ENCODE measurements around the gene SLC16A12.
"Not testable (repeated sequence)": the region's sequence is repeated elsewhere in the genome, so short reads cannot be mapped to it uniquely, and the experiment has no call there.

The SLC16A12 gene

DNA sequence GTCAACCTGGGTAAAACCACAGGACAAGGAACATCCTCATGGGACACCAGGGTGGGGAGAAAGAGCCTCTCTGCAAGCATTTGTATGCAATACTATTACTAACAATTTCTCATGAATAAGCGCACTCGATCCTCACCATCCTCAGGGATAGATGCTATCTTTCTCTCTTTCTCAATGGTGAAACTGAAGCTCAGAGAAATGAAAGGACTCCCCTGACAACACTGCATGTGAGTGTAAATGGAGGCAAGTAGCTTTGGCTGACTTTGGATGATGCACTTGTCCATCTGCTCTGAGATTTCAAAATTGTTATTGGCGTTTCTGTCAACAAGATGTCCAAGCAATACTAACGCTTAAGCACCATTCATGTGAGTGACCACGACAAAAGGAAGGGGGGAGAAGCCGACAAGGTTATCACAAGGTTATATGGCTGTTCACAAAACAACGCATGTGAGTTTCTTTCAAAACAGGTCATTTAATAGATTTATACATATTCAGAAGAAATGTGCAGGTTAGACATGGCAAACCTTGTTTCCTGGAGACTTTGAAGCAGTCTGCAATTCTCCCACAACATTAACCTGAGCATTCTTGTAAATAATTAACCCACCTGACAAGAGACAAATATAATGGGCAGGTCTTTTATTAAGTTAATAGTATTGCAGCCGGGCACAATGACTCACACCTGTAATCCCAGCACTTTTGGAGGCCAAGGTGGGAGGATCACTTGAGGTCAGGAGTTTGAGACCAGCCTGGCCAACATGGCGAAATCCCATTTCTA is 67.0 kb downstream of the SLC16A12 start:
- DNase-seq, result no peak

- DNase-seq, result no peak
Measured at GRCh38 chr10:89466599-89467035, 68.8 kb downstream of the SLC16A12 start.

DNA sequence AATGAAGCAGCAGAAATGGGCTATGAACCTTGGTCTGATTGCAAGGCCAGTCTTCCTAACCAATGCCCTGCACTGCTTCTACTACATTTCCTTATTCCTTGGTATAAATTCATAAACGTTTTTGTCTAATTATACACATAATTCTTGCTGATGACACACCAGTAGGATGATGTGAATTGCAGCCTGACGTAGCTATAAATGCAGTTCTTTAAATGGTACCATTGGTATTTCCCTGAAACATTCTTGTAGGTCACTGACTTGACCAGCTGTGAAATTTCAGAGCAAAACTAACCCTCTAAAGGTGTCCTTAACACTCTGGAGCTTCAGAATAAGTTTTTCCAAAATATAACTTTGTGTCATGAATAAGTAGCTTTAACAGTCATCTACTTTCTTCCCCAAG is 70.2 kb downstream of the SLC16A12 start:
- DNase-seq, result no peak

DNA sequence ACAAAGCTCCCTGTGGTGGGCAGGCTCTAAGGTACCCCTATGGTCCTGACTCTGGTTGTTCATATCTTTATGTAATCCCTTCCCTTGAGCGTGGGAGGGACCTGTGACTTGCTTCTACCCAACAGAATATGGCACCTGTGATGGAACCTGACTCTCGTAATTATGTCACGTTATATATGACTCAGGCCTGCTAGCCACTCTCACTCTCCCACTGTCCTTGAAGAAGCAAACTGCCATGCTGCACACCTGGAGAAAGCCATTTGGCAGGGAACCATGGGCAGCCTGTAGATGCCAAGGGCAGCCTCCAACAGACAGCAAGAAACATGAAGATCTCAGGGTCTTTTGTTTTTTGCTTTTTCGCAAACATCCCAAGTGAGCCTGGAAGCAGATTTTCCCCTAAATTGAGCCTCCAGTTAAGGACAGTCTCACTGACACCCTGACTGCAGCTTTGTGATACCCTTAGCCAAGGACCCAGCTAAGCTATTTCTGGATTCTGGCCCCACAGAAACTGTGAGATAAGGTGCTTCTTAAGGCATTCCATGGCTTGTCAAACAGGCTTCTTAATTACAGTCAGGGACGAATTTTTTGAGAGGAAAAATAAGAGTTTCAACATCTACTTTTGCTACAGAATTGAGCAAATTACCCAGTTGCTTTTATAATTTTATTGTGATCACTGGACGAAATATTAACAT is 71.4 kb downstream of the SLC16A12 start:
- DNase-seq, result no peak

DNA sequence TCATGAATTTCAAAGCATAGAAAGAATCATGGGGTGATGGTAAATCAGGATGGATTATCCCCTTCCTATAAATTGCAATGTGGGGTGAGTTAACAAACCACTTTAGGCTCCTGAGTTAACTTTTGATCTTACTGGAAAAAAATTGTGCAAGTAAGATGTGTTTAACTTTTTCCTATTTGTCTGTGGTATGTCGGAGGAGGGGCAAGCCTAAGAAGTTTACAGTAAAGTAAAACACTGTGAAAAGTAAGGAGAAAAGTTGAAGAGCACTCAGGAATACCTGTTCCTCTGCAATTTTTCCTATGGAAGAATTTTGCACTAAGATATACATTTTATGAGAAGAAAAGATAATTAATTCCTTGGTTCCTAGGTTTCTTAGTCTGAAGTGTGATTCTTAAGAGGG is 76.6 kb downstream of the SLC16A12 start:
- DNase-seq, result no peak

- no peak for DNase-seq
Measured at GRCh38 chr10:89458291-89458690, 77.1 kb downstream of the SLC16A12 start.

DNA sequence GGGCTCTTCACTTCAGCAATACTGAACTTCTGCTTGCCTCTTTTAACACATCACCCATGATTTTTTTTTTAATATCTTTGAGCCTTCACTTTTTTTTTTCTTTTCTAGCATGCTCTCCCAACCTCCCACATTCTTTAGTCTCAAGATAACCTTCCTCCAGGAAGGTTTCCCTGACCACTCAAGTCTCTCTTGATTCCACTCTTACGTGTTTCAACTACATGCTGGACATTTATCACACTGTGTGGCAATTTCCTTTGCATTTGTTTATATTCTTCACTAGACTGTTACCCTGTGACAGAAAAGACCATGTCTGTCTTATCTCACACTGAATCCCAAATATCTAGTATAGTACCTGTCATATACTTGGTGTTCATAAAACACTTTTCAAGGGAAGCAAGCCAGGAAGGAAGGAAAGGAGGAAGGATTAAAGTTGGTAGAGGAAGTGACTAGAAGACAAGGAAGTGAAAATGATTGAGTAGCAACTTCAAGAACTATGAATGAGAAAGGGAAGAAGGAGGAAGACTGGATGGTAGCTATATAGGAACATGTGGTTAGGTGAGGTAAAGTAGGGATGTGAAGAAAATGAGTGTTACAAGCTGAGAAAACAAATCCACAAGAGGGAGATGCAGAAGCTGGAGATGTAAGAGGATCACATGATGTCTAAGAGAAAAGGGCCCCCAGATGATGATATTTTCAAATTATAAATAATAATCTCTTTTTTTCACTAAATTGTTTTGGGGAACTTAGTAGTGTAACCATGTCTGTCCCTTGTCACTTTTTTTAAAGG is 80.6 kb downstream of the SLC16A12 start:
- no peak for DNase-seq

DNA sequence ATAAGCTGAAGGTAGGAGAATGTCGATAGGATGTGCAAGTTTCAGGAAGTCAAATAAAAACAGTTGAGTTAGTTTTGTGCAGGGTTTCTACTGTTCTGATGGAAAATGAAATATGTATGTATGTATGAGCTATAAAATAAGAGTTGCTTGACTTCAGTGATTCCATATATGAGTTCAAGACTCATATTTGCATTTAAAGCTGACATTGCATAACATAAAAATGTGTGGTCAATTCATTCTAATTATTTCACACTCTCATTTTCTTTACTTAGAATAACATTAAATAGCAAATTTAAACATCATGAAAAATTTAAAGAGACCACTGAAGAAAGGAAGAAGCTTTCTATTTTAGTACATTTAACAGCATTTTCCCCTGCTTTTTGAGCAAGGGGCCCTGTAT is 83.2 kb downstream of the SLC16A12 start:
- no peak for DNase-seq

GRCh38 chr10:89450901-89451300 is 84.5 kb downstream of the SLC16A12 start:
- no peak for DNase-seq

GRCh38 chr10:89444819-89445218 is 90.6 kb downstream of the SLC16A12 start:
- not testable (repeated sequence) for DNase-seq

GRCh38 chr10:89442289-89442688 is 93.1 kb downstream of the SLC16A12 start:
- DNase-seq, result no peak

- peak; percentile 28 for DNase-seq
Measured at GRCh38 chr10:89440226-89441009, 95.0 kb downstream of the SLC16A12 start.

GRCh38 chr10:89438525-89438924 is 96.9 kb downstream of the SLC16A12 start:
- no peak for DNase-seq

- DNase-seq, result no peak
Measured at GRCh38 chr10:89431977-89432376, 103.4 kb downstream of the SLC16A12 start.

- no peak for DNase-seq
Measured at GRCh38 chr10:89428877-89429276, 106.5 kb downstream of the SLC16A12 start.

DNA sequence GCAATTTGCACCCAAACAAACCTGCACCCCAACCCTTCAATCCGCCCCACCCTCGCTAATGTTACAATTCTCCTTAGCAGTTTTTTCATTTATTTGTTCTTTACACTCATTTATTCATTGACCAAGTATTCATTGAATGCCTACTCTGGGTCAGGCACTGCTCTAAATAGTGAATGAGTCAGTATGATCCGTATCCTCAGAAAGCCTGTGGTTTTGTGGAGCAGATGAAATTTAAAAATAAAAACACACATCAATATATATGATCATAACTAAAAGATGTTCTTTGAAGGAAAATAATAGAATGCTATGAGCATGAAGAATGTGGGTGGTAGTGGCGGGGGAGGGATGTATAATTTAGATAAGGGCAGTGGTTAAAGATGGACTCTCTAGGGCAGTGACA is 107.8 kb downstream of the SLC16A12 start:
- no peak for DNase-seq

DNA sequence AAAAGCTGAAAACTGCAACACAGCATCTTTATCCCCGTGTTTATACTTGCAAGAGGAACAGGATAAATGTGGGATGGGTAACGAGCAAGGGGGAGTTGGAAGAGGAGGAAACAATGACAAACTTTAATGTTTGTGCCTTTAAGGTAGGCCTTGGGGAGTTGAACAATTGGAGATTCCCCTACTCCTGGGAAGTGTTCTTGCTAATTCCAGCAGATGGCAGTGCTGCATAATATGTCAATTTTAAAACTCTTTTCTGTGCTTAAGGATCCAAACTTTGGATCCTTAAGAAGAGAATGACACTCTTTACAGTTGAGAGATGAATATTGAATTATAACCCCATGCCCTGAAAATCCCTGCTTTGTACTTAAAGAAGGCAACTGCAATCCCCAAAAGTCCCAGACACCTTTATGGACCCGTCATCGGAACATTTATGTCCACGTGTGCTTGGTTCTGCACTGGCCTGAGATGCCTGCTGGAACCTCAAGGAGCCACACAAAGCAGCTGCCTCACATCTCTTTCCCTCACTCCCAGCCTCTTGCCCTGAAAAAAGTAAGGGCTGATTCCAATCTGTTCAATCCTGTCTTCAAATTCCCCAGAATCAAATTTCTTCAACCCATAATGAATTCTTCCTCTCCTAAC is 109.0 kb downstream of the SLC16A12 start:
- no peak for DNase-seq

- no peak for DNase-seq
Measured at GRCh38 chr10:89425000-89425399, 110.4 kb downstream of the SLC16A12 start.

DNA sequence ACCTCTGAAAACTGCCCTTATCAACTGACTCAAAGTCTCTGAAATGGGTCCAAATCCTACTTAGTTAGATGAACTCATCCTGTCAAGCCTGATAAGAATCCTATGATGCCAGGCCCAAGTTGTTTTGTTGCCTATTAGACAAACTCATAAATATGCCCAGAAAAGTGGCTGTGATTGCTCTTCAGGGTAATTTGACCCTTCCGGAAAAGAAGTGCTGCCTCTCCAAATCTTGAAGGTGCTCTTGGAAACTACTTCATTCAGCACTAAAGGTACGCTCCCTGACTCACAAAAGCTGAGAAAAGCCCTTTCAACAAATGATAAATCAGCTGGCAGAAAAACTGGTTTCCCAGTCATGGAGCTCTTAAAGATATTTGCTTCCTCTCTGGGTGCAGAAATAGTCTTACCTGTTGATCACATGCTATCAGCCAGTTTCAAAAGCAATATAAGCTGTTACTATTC is 114.3 kb downstream of the SLC16A12 start:
- no peak for DNase-seq

DNA sequence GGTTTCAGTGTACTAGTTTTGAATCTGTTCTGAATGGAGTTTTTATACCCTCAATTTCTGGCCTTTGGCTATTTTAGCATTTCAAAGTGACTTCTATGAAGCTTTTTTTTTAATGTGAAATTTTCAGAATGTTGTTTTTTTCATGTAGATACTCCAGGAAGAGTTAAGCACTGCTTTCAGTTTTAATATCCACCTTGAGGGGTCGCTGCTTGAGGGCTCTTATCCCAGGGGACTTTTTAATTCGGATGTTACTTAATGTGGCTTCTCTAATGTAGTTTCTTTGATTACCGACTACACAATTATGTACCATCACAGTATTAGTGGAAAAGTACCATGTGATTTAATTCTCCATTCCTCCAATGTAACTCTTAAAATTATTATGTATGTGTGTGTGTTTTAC is 115.8 kb downstream of the SLC16A12 start:
- no peak for DNase-seq

DNA sequence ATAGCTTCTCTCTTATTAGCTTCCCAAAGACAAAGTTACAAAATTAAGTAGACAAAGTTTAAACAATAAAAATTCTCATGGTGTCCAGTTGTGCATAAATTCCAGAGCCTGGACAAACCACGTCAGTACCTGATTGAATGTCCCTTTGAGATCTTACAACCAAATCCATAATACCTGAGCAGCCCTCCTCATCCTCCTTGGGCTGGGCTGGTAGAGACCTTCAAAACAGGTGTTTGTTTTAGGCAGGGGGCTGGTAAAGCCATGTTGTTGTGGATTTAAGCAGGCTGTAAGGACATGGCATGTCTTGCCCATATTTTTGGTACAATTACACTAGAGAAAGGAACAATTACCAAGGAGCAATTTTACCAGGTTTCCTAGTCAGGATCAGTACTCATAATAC is 118.9 kb downstream of the SLC16A12 start:
- no peak for DNase-seq

All from femur (tissue), 1 donor.